Common myeloid progenitor, CD34-positive (primary cell): ENCODE results near the gene SLC8A1.

Source experiments
- CTCF ChIA-PET: fragments of 350-600 bp; sonication (Branson Sonifier 250); formaldehyde crosslinking; loops from one replicate; lab custom pipeline; 2021; ENCODE audit warnings: antibody characterized with exemption; lab: Charles Lee
- POLR2A ChIA-PET: fragments of 350-600 bp; sonication (Branson Sonifier 250); formaldehyde crosslinking; loops from one replicate; lab custom pipeline; 2021; ENCODE audit warnings: antibody characterized with exemption; lab: Charles Lee
- DNase-seq, 3 donors: peaks; one replicate each; pipeline versions ENCODE4 v3.0.0 to v3.0.0-alpha.2; 2013
- H3K27ac ChIP-seq, 2 experiments: 1 replicate in 1 of 2; 2 replicates in 1 of 2; pipeline ENCODE4 v1.7.0; 2013; ENCODE audit warnings: inconsistent platforms in 2 of 2, low read length in 2 of 2, mild to moderate bottlenecking in 2 of 2, low read depth in 1 of 2, moderate library complexity in 1 of 2; ENCODE audit not compliant: severe bottlenecking in 2 of 2, insufficient read depth in 1 of 2, poor library complexity in 1 of 2
- H3K27me3 ChIP-seq, 5 experiments: replicated peaks in 2 of 5; 1 replicate in 3 of 5; 2 replicates in 2 of 5; pipeline versions ENCODE4 v1.6.1 to v1.7.0; 2013; ENCODE audit warnings: low read length in 4 of 5, mild to moderate bottlenecking in 2 of 5, moderate library complexity in 2 of 5, inconsistent platforms in 1 of 5; ENCODE audit not compliant: insufficient read depth in 5 of 5, control insufficient read depth in 4 of 5
- H3K36me3 ChIP-seq, 4 experiments: 1 replicate in 2 of 4; 2 replicates in 2 of 4; pipeline versions ENCODE4 v1.6.1 to v1.7.0; 2013; ENCODE audit warnings: low read length in 3 of 4, control low read depth in 1 of 4, mild to moderate bottlenecking in 1 of 4; ENCODE audit not compliant: control insufficient read depth in 4 of 4, insufficient read depth in 4 of 4
- H3K4me1 ChIP-seq, 4 experiments: 1 replicate in 3 of 4; 2 replicates in 1 of 4; pipeline versions ENCODE4 v1.6.1 to v1.7.1; 2013; ENCODE audit warnings: low read length in 3 of 4, mild to moderate bottlenecking in 3 of 4, control low read depth in 1 of 4, inconsistent platforms in 1 of 4, moderate library complexity in 1 of 4; ENCODE audit not compliant: control insufficient read depth in 4 of 4, insufficient read depth in 4 of 4; ENCODE audit errors: control extremely low read depth in 1 of 4
- H3K4me3 ChIP-seq, 7 experiments: 1 replicate in 4 of 7; 2 replicates in 3 of 7; pipeline versions ENCODE4 v1.5.1 to v1.7.0; 2013; ENCODE audit warnings: mild to moderate bottlenecking in 7 of 7, low read length in 6 of 7, moderate library complexity in 6 of 7, inconsistent platforms in 2 of 7, low read depth in 2 of 7, control low read depth in 1 of 7; ENCODE audit not compliant: insufficient read depth in 4 of 7, control insufficient read depth in 1 of 7; ENCODE audit errors: extremely low read depth in 1 of 7
- H3K9me3 ChIP-seq, 5 experiments: 1 replicate in 4 of 5; 2 replicates in 1 of 5; pipeline versions ENCODE4 v1.6.1 to v1.7.1; 2013; ENCODE audit warnings: low read length in 4 of 5, mild to moderate bottlenecking in 2 of 5, inconsistent platforms in 1 of 5, low read depth in 1 of 5, moderate library complexity in 1 of 5; ENCODE audit not compliant: control insufficient read depth in 4 of 5, insufficient read depth in 2 of 5; ENCODE audit errors: control extremely low read depth in 1 of 5
- WGBS: methylation state at CpG from one replicate; pipeline ENCODE4 v1.1.5; 2013; ENCODE audit not compliant: insufficient coverage; 5-methylcytosine and 5-hydroxymethylcytosine counted together

SLC8A1 gene

GRCh38 chr2:40276076-40276475, 175.8 kb downstream of the SLC8A1 start:
- H3K27me3 ChIP-seq = no peaks in the 10 kb centered on the region
- no peaks in the 10 kb centered on the region for H3K9me3 ChIP-seq
- DNase-seq = no peak
- no peak overlapping the region for H3K27ac ChIP-seq
- ChIA-PET POLR2A (no interaction called here), CTCF (interaction anchor here (2.3 kb wide), 1 partner anchor 9 kb away, joined by 10 read pairs; no protein-coding TSS in a partner anchor)
- no peak overlapping the region for H3K4me3 ChIP-seq
- no peaks in the 10 kb centered on the region for H3K4me1 ChIP-seq
- WGBS = no CpG with 5 or more reads among the region's 1 CpG
- no peaks in the 10 kb centered on the region for H3K36me3 ChIP-seq

- DNase-seq = no peak
- 100% methylated on average over 2 of the region's 4 CpGs for WGBS
- Histone ChIP-seq H3K4me1 (no peaks in the 10 kb centered on the region), H3K27ac (no peak overlapping the region), H3K4me3 (no peak overlapping the region), H3K9me3 (no peaks in the 10 kb centered on the region), H3K36me3 (no peaks in the 10 kb centered on the region), H3K27me3 (no peaks in the 10 kb centered on the region)
- ChIA-PET POLR2A (no interaction called here), CTCF (interaction anchor here (2.3 kb wide), 1 partner anchor 11 kb away, joined by 10 read pairs; no protein-coding TSS in a partner anchor)
These were observed 177.6 kb downstream of the SLC8A1 start for GRCh38 chr2:40274270-40274669.

GRCh38 chr2:40273734-40274182, 178.1 kb downstream of the SLC8A1 start:
- Histone ChIP-seq H3K4me3 (no peak overlapping the region), H3K36me3 (no peaks in the 10 kb centered on the region), H3K9me3 (no peaks in the 10 kb centered on the region), H3K27ac (no peak overlapping the region), H3K27me3 (no peaks in the 10 kb centered on the region), H3K4me1 (no peaks in the 10 kb centered on the region)
- 100% methylated on average over 3 of the region's 6 CpGs for WGBS
- ChIA-PET CTCF (no interaction called here), POLR2A (no interaction called here)
- DNase-seq = no peak

- CTCF ChIA-PET = no interaction called here
- WGBS = 97% methylated on average over 5 of the region's 6 CpGs
- Histone ChIP-seq H3K4me3 (no peak overlapping the region), H3K9me3 (no peaks in the 10 kb centered on the region), H3K36me3 (no peaks in the 10 kb centered on the region), H3K27ac (no peak overlapping the region), H3K4me1 (no peaks in the 10 kb centered on the region), H3K27me3 (no peaks in the 10 kb centered on the region)
- DNase-seq = no peak
- POLR2A ChIA-PET = no interaction called here
These were observed 180.8 kb downstream of the SLC8A1 start for GRCh38 chr2:40271094-40271493.

- ChIA-PET CTCF (no interaction called here), POLR2A (no interaction called here)
- 90% methylated on average over 1 of the region's 2 CpGs for WGBS
- H3K4me3 ChIP-seq = no peak overlapping the region
- H3K27ac ChIP-seq = no peak overlapping the region
- no peaks in the 10 kb centered on the region for H3K9me3 ChIP-seq
- H3K27me3 ChIP-seq = no peaks in the 10 kb centered on the region
- no peak for DNase-seq
- H3K4me1 ChIP-seq = no peaks in the 10 kb centered on the region
- no peaks in the 10 kb centered on the region for H3K36me3 ChIP-seq
These were observed 181.5 kb downstream of the SLC8A1 start for GRCh38 chr2:40270372-40270771.

- Histone ChIP-seq H3K4me3 (no peak overlapping the region), H3K36me3 (no peaks in the 10 kb centered on the region), H3K9me3 (no peaks in the 10 kb centered on the region), H3K27ac (no peak overlapping the region), H3K27me3 (no peaks in the 10 kb centered on the region), H3K4me1 (no peaks in the 10 kb centered on the region)
- POLR2A ChIA-PET = no interaction called here
- CTCF ChIA-PET = no interaction called here
- WGBS = no CpG with 5 or more reads among the region's 2 CpGs
- no peak for DNase-seq
These were observed 183.3 kb downstream of the SLC8A1 start for GRCh38 chr2:40268566-40268965.

GRCh38 chr2:40266201-40266600, 185.7 kb downstream of the SLC8A1 start:
- Histone ChIP-seq H3K9me3 (no peaks in the 10 kb centered on the region), H3K36me3 (no peaks in the 10 kb centered on the region), H3K4me1 (no peaks in the 10 kb centered on the region), H3K4me3 (no peak overlapping the region), H3K27me3 (no peaks in the 10 kb centered on the region), H3K27ac (no peak overlapping the region)
- ChIA-PET CTCF (no interaction called here), POLR2A (no interaction called here)
- DNase-seq = no peak
- WGBS = 100% methylated on average over 1 of the region's 1 CpG
